Measurements from ENCODE around the gene PRR11.

DNA sequence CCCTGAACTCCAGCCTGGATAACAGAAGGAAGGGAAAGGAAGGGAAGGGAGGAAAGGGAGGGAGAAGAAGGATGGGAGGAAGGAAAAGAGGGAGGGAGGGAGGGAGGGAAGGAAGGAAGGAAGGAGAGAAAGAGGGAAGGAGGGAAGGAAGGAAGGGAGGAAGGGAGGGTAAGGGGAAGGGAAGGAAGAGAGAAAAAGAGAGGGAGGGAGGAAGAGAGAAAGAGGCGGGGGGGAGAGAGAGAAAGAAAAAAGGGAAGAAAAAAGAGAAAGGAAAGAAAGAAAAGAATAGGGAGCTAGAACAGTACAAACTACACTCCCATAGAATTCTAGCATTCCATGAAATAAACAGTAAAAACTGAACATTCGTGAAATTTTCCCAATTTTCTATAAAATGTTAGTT is 25.7 kb upstream of the PRR11 start:
- TF ChIP-seq CTCF (IDR thresholded peaks at IDR 0.05; ENCODE audit: insufficient read depth, low read length, poor library complexity, severe bottlenecking) (no peak), EZH2phosphoT487 (conservative IDR thresholded peaks at IDR 0.05; ENCODE audit: low read length) (no peak)
